H1 (cell line): ENCODE data around the gene TJP2. TPM values are rescaled to one million over a fixed set of nuclear protein-coding genes. Genes with fewer than 3 reads are reported as not detected.

ENCODE experiments used
- CTCF ChIA-PET: fragments of 300-600 bp; sonication (Branson Sonifier 250); formaldehyde crosslinking; loops from one replicate; lab custom pipeline; 2021; ENCODE audit not compliant: partially characterized antibody; lab: Charles Lee
- POLR2A ChIA-PET: fragments of 300-600 bp; sonication (Branson Sonifier 250); formaldehyde crosslinking; loops from one replicate; lab custom pipeline; 2021; ENCODE audit warnings: inconsistent platforms; ENCODE audit not compliant: partially characterized antibody; lab: Charles Lee
- DNase-seq, 2 experiments: peaks; one replicate each; pipeline versions ENCODE4 v3.0.0 to v3.0.0-alpha.2; 2010 to 2022; ENCODE audit warnings: low spot score in 2 of 2, low read depth in 1 of 2, mixed read lengths in 1 of 2
- FAIRE-seq: peaks from 2 replicates; lab custom pipeline; 2011; peaks lifted over from hg19 to GRCh38; lab: Jason Lieb, UNC
- H2AFZ ChIP-seq: 2 replicates; pipeline ENCODE4 v1.8.1; 2012; ENCODE audit warnings: low read length, inconsistent platforms
- H2AK5ac ChIP-seq: 2 replicates; pipeline ENCODE4 v1.6.1; 2013; ENCODE audit warnings: low read depth, low read length
- H2BK120ac ChIP-seq: replicated peaks from 2 replicates; pipeline ENCODE3; 2013; ENCODE audit warnings: low read depth, low read length, inconsistent platforms
- H2BK12ac ChIP-seq: 2 replicates; pipeline ENCODE4 v1.6.1; 2013; ENCODE audit warnings: low read depth, low read length
- H2BK15ac ChIP-seq: 2 replicates; pipeline ENCODE4 v1.6.1; 2013; ENCODE audit warnings: low read length
- H2BK20ac ChIP-seq: 2 replicates; pipeline ENCODE4 v1.6.1; 2013; ENCODE audit warnings: low read length
- H2BK5ac ChIP-seq: 2 replicates; pipeline ENCODE4 v1.6.1; 2013; ENCODE audit warnings: low read depth, low read length
- H3K14ac ChIP-seq: 2 replicates; pipeline ENCODE4 v1.6.1; 2013; ENCODE audit warnings: inconsistent platforms; ENCODE audit not compliant: insufficient read length
- H3K18ac ChIP-seq: 2 replicates; pipeline ENCODE4 v1.6.1; 2013; ENCODE audit warnings: low read length; ENCODE audit errors: extremely low read depth
- H3K23ac ChIP-seq: 2 replicates; pipeline ENCODE4 v1.6.1; 2013; ENCODE audit warnings: inconsistent platforms; ENCODE audit not compliant: insufficient read length
- H3K23me2 ChIP-seq: 2 replicates; pipeline ENCODE4 v1.6.1; 2013; ENCODE audit warnings: low read depth, low read length
- H3K27ac ChIP-seq: 2 replicates; pipeline ENCODE4 v1.6.1; 2011; ENCODE audit warnings: low read depth, low read length, inconsistent platforms
- H3K27me3 ChIP-seq, 4 experiments: replicated peaks in 1 of 4; 1 replicate in 1 of 4; 2 replicates in 3 of 4; pipeline versions ENCODE4 v1.6.1 to v1.8.1; 2011 to 2013; ENCODE audit warnings: low read length in 3 of 4, mild to moderate bottlenecking in 3 of 4, inconsistent platforms in 2 of 4, mixed read lengths in 2 of 4, moderate library complexity in 1 of 4; ENCODE audit not compliant: control insufficient read depth in 3 of 4, insufficient read depth in 3 of 4; ENCODE audit errors: extremely low read depth in 1 of 4
- H3K36me3 ChIP-seq, 4 experiments: 2 replicates each; pipeline versions ENCODE4 v1.6.1 to v1.8.1; 2011 to 2013; ENCODE audit warnings: mild to moderate bottlenecking in 4 of 4, low read length in 3 of 4, moderate library complexity in 2 of 4, control low read depth in 1 of 4, inconsistent platforms in 1 of 4; ENCODE audit not compliant: insufficient read depth in 4 of 4, control insufficient read depth in 2 of 4
- H3K4ac ChIP-seq: replicated peaks from 2 replicates; pipeline ENCODE3; 2013; ENCODE audit warnings: low read length, low read depth, mixed read lengths, inconsistent platforms; ENCODE audit not compliant: insufficient read length
- H3K4me1 ChIP-seq, 4 experiments: replicated peaks in 1 of 4; 1 replicate in 1 of 4; 2 replicates in 3 of 4; pipeline versions ENCODE4 v1.6.1 to v1.8.1; 2011 to 2013; ENCODE audit warnings: low read length in 3 of 4, inconsistent platforms in 2 of 4, mixed read lengths in 1 of 4; ENCODE audit not compliant: insufficient read depth in 4 of 4, control insufficient read depth in 3 of 4
- H3K4me2 ChIP-seq, 2 experiments: 2 replicates each; pipeline versions ENCODE4 v1.6.1 to v1.8.1; 2011 to 2013; ENCODE audit warnings: low read depth in 2 of 2, low read length in 2 of 2, control low read depth in 1 of 2, inconsistent platforms in 1 of 2, mild to moderate bottlenecking in 1 of 2; ENCODE audit not compliant: insufficient read depth in 1 of 2
- H3K4me3 ChIP-seq, 4 experiments: fragments of 200-600, 300-600 bp in 1 of 4; sonication (generic), shearing (Covaris generic), sonication (Bioruptor Twin) in 1 of 4; 2 replicates each; pipeline versions ENCODE4 v1.5.1 to v1.8.1; 2011 to 2016; ENCODE audit warnings: low read length in 4 of 4, low read depth in 3 of 4, control low read depth in 2 of 4, inconsistent platforms in 2 of 4, mild to moderate bottlenecking in 2 of 4, mixed read lengths in 1 of 4, moderate library complexity in 1 of 4; ENCODE audit not compliant: insufficient read depth in 2 of 4; ENCODE audit errors: extremely low read depth in 1 of 4
- H3K56ac ChIP-seq: replicated peaks from 2 replicates; pipeline ENCODE3; 2013; ENCODE audit warnings: low read depth, mild to moderate bottlenecking, mixed read lengths, low read length, inconsistent platforms; ENCODE audit not compliant: insufficient read length
- H3K79me1 ChIP-seq: 2 replicates; pipeline ENCODE4 v1.6.1; 2013; ENCODE audit warnings: low read depth, low read length, control low read depth
- H3K79me2 ChIP-seq, 2 experiments: 2 replicates each; pipeline versions ENCODE4 v1.6.1 to v1.8.1; 2012 to 2013; ENCODE audit warnings: low read length in 2 of 2, mild to moderate bottlenecking in 2 of 2, inconsistent platforms in 1 of 2; ENCODE audit not compliant: insufficient read depth in 2 of 2, control insufficient read depth in 1 of 2
- H3K9ac ChIP-seq, 4 experiments: replicated peaks in 1 of 4; 1 replicate in 1 of 4; 2 replicates in 3 of 4; pipeline versions ENCODE4 v1.6.1 to v1.8.1; 2011 to 2013; ENCODE audit warnings: low read depth in 3 of 4, low read length in 3 of 4, control low read depth in 2 of 4, mild to moderate bottlenecking in 2 of 4, moderate library complexity in 2 of 4, inconsistent platforms in 1 of 4; ENCODE audit errors: extremely low read depth in 1 of 4
- H3K9me3 ChIP-seq, 2 experiments: 2 replicates each; pipeline versions ENCODE4 v1.6.1 to v1.8.1; 2012 to 2013; ENCODE audit warnings: mild to moderate bottlenecking in 2 of 2, moderate library complexity in 2 of 2, control low read depth in 1 of 2, inconsistent platforms in 1 of 2, low read depth in 1 of 2, low read length in 1 of 2, mixed read lengths in 1 of 2; ENCODE audit not compliant: insufficient read depth in 2 of 2
- H4K20me1 ChIP-seq, 2 experiments: replicated peaks in 1 of 2; 2 replicates each; pipeline versions ENCODE3 to v1.8.1; 2011 to 2013; ENCODE audit warnings: inconsistent platforms in 2 of 2, low read length in 2 of 2, mild to moderate bottlenecking in 1 of 2; ENCODE audit not compliant: insufficient read depth in 2 of 2, control insufficient read depth in 1 of 2
- H4K5ac ChIP-seq: 2 replicates; pipeline ENCODE4 v1.6.1; 2013; ENCODE audit warnings: low read length, low read depth, mixed read lengths, inconsistent platforms; ENCODE audit not compliant: insufficient read length
- H4K8ac ChIP-seq: 2 replicates; pipeline ENCODE4 v1.8.0; 2013; ENCODE audit warnings: mild to moderate bottlenecking, moderate library complexity, low read length, inconsistent platforms; ENCODE audit not compliant: insufficient read depth; ENCODE audit errors: extremely low read depth
- H4K91ac ChIP-seq: replicated peaks from 2 replicates; pipeline ENCODE3; 2013; ENCODE audit warnings: low read length, mixed read lengths, inconsistent platforms; ENCODE audit not compliant: insufficient read length
- WGBS, 2 experiments: shearing (Covaris generic) in 1 of 2; methylation state at CpG; one replicate each; pipeline versions ENCODE4 v1.1.6 to v1.1.7; 2013 to 2015; ENCODE audit warnings: low lambda C conversion rate in 2 of 2, mixed read lengths in 2 of 2, inconsistent platforms in 1 of 2, low coverage in 1 of 2, missing lambda C conversion rate in 1 of 2; ENCODE audit not compliant: insufficient replicate concordance in 2 of 2, insufficient coverage in 1 of 2, insufficient read length in 1 of 2; ENCODE audit errors: extremely low coverage in 1 of 2, missing lambda C conversion rate in 1 of 2; 5-methylcytosine and 5-hydroxymethylcytosine counted together
- polyA plus RNA-seq, 7 experiments: library from polyadenylated mRNA; depleted of rRNA in 3 of 7; stranded (reverse) in 5 of 7; unstranded in 2 of 7; fragments of >200 nt in 5 of 7; fragments of 200-250 nt in 2 of 7; gene quantifications; 1 replicate in 5 of 7; 2 replicates in 1 of 7; 4 replicates in 1 of 7; pipeline versions ENCODE4 v1.2.1 to v1.2.3, GENCODE V29; 2011 to 2013; ENCODE audit warnings: missing spikeins in 2 of 7, mixed read lengths in 2 of 7
- total RNA-seq: library from RNA; stranded (reverse); fragmentation: NEBNext Ultra II Directional; extraction: Animal tissue kit (Norgen Biotek cat#: 25700); gene quantifications from 2 replicates; pipeline ENCODE4 v1.2.1, GENCODE V29; 2021
- TF ChIP-seq, protein P1 (sequence below): IDR thresholded peaks from 2 replicates; pipeline ENCODE4 v1.6.1; 2011; ENCODE audit warnings: low read depth, mild to moderate bottlenecking, low read length; ENCODE audit not compliant: insufficient read depth

The TJP2 gene
- total and polyA plus RNA-seq, 2 of the 8 experiments (the other 6 are each of a cell fraction or from before 2014, with no cell fraction given), result 54.9 to 137 TPM

DNA sequence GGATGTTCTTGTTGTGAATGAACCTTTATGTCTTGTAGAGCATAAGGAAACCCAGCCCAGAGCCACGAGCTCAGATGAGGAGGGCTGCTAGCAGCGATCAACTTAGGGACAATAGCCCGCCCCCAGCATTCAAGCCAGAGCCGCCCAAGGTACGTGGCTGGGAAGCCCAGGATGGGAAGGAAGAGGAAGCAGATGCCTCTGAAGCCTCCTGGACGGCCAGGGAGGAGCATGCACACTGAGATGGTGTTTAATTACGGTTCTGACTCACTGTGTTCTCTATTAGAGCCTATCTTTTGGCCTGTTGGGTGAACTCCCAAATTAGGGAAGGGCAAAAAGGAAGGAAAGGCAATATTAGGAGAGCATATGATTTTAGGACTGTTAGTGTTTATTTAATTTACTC lies 75.3 kb downstream of the TJP2 start:
- POLR2A ChIA-PET, result no interaction called here
- no peak overlapping the region for H3K18ac ChIP-seq
- no peak overlapping the region for H4K8ac ChIP-seq
- no peak overlapping the region for H3K23ac ChIP-seq
- H2AFZ ChIP-seq, result no peak overlapping the region
- H3K79me2 ChIP-seq, result no peaks in the 10 kb centered on the region
- no peaks in the 10 kb centered on the region for H3K9me3 ChIP-seq
- peaks cover 21 to 63% (median 48%) of the 10 kb centered on the region in 4 experiments for H3K36me3 ChIP-seq
- H4K20me1 ChIP-seq, result no peaks in the 10 kb centered on the region
- H3K4me1 ChIP-seq, result no peaks in the 10 kb centered on the region
- no peaks in the 10 kb centered on the region for H3K79me1 ChIP-seq
- no peak overlapping the region for H3K4me2 ChIP-seq
- no peak overlapping the region for H3K56ac ChIP-seq
- DNase-seq (no peak), FAIRE-seq (no peak)
- H3K23me2 ChIP-seq, result no peaks in the 10 kb centered on the region
- no peaks in the 10 kb centered on the region for H3K27me3 ChIP-seq
- H2AK5ac ChIP-seq, result no peak overlapping the region
- no peak overlapping the region for H3K9ac ChIP-seq
- H2BK15ac ChIP-seq, result no peak overlapping the region
- no peak overlapping the region for H4K5ac ChIP-seq
- no peak overlapping the region for H3K4ac ChIP-seq
- CTCF ChIA-PET, result no interaction called here
- H3K27ac ChIP-seq, result no peak overlapping the region; the same call in 1 of the 2 replicates
- TF ChIP-seq, protein P1, sequence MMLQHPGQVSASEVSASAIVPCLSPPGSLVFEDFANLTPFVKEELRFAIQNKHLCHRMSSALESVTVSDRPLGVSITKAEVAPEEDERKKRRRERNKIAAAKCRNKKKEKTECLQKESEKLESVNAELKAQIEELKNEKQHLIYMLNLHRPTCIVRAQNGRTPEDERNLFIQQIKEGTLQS, result no peak
- H2BK120ac ChIP-seq, result no peak overlapping the region
- H2BK12ac ChIP-seq, result no peak overlapping the region
- WGBS, 2 experiments, result 93% methylated on average over 7 of the region's 7 CpGs; no CpG with 5 or more reads in 1 of the 2 experiments
- no peak overlapping the region for H4K91ac ChIP-seq
- no peak overlapping the region for H3K14ac ChIP-seq
- no peak overlapping the region for H3K4me3 ChIP-seq
- no peak overlapping the region for H2BK5ac ChIP-seq
- H2BK20ac ChIP-seq, result no peak overlapping the region
